Measurements from ENCODE around the gene RARA. TPM values are rescaled to one million over a fixed set of nuclear protein-coding genes. Genes with fewer than 3 reads are reported as not detected.
A peak's percentile ranks its signal among the peaks of the same experiment; 100 is the strongest.
"Not testable (repeated sequence)": the region's sequence is repeated elsewhere in the genome, so short reads cannot be mapped to it uniquely, and the experiment has no call there.

Gene RARA
- total RNA-seq, 1 donor from 2014 or later, result 39.2 TPM

DNA sequence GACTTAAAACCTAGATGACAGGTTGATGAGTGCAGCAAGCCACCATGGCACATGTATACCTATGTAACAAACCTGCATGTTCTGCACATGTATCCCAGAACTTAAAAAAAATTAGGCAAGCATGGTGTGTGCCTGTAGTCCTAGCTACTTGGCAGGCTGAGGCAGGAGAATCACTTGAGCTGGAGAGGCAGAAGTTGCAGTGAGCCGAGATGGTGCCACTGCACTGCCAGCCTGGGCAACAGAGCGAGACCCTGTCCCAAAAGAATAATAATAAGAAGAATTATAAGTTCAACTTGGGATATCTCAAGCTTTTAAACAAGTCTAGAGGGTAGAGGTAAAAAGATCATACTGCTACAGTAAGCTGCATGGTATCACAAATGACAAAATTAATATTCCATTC is 11.5 kb upstream of the RARA start:
- DNase-seq (ENCODE audit: low read depth), result no peak

DNA sequence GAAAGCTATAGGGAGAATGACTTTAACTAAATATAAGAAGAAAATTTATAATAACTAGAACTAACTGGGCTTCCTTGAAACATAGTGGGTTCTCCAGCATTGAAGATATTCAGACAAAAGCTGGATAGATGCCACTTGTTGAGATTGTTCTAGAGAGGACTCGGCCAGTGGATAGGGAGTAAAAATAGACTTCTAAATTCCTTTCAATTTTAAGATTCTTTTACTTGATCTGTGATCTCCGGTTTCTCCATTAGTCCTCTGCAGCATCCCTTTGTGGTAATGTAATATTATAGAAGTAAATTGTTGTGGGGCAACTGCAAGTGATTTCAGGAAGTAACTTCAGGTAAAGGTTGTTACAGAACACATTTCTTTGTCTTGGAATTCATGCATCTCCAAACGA is 10.3 kb upstream of the RARA start:
- DNase-seq (ENCODE audit: low read depth), result peak; percentile 75

DNA sequence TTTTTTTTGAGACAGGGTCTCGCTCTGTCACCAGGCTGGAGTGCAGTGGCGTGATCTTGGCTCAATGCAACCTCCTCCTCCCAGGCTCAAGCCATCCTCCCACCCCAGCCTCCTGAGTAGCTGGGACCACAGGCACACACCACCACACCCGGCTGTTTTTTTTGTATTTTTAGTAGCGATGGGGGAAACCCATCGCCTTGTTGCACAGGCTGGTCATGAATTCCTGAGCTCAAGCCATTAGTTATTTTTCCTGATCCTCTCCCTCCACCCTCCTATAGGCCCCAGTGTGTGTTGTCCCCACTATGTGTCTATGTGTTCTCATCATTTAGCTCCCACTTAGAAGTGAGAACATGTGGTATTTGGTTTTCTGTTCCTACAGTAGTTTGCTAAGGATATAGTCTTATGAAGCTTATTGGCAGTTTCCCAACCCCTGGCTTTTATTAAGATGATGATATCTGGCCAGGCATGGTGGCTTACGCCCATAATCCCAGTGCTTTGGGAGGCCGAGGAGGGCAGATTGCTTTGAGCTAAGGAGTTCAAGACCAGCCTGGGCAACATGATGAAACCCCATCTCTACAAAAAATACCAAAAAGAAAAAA is 9.7 kb upstream of the RARA start:
- DNase-seq (ENCODE audit: low read depth), result peak; percentile 62

DNA sequence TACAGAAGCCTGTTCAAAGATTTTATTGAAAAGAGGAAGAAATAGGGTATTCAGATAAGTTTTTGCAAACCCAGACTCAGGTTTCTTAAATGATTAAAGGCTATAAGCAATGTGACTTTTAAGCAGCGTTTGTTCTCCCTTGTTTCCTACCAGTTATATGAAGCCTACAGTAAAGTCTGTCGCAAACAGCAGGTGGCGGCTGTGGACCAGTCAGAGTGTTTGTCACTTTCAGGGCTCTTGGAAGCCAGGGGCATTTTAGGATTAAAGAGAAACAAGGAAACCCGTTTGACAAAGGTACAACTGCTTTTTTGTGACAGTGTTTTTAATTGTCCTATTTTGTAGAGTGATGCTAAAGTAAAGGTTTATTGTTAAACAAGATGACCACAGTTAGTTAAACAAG is 7.7 kb upstream of the RARA start:
- no peak for DNase-seq (ENCODE audit: low read depth)

DNA sequence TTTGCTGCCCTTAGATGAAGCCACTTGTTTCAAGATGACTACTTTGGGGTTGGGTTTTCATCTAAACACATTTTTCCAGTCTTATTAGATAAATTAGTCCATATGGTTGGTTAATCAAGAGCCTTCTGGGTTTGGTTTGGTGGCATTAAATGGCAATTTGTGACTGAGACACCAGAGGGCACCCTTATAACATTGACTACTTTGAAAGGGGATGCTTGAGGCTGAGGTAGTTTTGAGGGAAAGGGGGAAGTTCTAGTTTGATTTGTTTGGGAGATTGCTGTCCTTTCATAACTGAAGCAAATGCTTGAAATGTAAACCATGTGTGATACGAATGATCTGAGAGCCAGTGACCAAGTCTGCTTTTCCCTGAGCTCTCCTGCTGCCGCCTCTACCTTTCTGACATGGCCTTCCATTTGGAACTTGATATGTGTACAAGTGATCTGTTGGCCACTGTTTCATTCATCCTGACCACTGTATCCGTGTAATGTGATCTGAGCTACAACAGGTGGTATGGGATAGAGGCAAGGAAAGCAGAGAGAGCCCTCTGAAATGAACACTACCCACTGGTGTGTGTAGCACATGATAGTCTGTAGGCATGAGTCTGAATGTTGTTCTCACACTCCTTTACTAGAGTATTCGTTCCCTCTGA is 5.8 kb upstream of the RARA start:
- peak; percentile 94 for DNase-seq (ENCODE audit: low read depth)

DNA sequence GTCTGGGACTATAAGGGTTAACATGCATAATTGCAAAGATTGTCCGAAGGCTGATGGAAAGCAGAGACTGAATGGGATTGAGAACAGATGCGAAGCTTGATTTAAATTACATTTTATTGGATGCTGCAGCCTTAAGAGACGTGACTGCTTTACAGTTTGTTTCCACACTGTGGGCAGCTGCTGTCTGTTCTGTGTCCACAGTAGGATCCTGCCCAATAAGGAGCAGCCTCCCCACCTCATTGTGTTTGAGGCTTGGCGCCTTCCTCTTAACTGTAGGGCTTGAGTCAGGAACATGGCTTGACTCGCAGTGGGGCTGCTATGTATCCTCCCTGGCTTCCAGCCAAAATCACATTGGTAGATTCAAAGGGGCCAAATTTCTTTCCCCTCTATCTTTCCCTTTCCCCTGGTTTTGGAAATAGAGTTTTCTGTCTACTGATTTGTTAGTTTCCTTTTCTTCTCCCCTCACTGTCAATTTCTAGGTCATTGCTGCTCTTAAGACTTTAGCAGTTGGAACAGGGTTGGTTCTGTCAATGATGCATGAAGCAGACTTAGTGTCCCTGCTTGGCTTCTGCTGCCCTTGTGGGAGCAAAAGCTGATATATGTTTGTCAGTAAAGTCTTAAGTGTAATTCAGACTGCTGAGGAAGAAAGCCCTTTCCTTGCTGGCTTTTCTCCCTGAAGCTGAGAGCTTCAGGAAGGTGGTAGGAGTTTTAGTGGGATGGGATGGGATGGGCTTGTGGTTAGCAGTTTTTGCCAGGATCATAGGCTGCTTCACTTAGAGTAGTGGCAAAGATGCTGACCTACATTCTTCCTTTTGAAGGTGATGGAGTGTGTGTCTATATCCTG is 5.0 kb upstream of the RARA start:
- peak; percentile 88 for DNase-seq (ENCODE audit: low read depth)

DNA sequence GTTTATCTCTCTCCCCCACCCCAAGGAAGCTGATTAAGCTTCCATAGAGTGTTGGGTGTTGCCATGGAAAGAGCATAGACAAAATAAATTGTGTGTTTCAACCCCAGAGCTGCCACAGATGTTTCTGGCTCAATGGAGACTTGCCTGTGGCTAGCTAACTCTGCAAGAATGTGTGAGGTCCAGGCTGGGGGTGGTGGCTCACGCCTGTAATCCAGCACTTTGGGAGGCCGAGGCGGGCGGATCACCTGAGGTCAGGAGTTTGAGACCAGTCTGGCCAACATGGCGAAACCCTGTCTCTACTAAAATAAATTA is 4.5 kb upstream of the RARA start:
- peak; percentile 69 for DNase-seq (ENCODE audit: low read depth)

DNA sequence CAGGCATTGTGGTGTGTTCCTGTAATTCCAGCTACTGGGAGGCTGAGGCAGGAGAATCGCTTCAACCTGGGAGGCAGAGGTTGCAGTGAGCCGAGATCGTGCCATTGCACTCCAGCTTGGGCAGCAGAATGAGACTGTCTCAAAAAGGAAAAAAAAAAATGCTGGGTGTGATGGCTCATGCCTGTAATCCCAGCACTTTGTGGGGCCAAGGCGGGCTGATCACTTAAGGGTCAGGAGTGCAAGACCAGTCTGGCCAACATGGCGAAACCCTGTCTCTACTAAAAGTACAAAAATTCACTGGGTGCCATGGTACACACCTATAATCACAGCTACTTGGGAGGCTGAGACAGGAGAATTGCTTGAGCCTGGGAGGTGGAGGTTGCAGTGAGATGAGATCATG is 4.1 kb upstream of the RARA start:
- DNase-seq (ENCODE audit: low read depth), result not testable (repeated sequence)

DNA sequence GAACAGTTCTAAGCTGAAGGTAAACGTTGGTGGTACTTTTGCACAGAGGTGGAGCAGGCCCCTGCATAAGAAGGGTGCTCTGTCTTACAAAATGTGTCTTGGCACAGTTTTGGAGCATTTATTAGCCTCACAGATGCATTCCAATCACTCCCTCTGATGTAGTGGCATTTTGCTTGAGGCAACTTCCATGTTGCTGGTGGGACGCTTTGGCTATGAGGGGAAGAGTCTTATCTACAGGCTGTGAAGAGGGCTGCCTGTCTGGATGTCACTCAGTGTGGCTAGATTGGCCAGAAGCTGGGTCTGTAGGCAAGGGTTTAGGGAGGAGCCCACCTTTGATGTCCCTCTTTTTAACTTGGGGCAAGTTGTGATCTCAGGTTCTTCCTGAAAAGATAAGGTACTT is 2.6 kb upstream of the RARA start:
- DNase-seq (ENCODE audit: low read depth), result no peak

DNA sequence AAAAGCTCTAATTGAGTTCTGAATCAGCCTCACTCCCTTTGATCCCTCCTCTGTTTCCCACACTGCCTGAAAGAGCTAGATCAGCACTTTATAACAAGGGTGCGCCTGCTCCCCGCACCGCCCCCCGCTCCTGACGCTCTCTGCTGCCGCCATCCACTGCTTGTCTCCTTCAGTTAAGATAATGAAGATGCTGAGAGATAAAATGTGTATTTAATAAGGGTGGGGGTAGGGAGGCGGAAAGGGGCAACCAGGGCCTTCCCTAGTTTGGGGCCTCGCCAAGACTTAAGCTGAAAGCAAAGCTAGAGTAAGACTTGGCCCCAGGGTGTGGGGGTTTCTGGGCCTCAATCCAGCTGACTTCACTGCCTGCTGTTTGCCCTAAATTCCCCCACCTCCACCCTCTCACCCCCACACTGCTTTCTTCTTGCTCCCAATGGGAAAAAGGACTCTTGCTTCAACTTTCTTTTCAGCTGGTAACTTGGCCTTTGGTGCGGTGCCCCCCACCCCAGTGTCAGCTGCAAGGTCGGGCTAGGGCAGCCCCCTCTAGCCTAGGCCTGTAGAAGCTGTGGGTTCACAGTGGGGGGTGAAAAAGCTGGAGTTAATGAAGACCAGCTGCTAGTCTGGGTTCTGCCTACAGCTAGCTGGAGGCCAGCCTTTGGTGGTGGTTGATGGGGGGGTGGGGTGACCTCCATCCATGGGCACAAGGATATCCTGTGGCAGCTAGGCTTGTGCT is 1.8 kb upstream of the RARA start:
- peak; percentile 78 for DNase-seq (ENCODE audit: low read depth)

DNA sequence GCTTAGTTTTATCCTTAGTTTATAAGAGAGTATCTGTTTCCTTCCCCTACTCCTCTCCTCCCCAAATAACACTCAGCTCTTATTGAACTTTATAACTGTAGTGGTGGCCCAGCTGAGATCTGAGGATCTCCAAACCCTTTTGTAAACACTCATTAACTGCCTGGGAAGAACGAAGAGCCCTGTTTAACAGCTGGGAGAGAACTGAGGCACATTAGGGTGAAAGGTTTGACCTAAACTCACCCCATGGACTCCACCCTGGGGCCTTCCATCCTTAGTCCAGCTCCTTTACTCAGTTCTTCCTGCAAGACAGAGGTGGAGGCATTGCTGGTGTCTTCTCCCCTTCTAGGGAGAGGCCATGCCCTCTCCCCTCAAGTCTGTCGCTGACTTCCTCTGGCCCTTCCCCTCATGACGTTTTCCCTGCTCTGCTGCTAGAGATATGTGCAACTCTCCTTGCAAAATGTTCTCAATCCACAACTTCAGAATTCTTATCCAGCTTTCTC is 1.2 kb upstream of the RARA start:
- no peak for DNase-seq (ENCODE audit: low read depth)

DNA sequence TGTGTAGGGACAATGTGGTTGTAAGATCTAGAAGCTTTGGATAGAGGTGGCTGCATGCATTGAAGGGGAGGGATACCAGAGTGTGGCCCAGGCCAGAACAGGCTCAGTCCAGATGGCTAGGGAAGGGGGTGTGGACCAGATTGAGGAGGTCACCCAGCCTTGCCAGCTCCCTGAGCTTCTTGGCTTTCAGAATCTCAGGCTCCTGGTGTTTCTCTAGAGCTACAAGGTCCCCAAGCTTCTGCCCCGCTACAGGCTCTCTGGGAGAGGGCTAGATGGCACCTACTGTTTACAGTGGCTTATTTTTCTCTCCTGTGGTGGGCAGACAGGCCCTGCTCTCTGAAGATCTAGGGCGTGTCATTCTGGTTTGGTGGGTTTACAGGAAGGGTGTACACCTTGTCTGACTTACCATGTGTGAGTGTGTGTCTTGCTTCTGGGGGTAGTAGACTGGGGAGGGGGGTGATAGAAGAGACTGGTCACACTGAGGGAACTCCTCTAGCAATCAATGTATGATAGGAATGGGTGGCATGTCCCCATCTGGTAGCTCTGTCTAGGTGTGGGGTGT is 1.1 kb downstream of the RARA start:
- DNase-seq (ENCODE audit: low read depth), result no peak

DNA sequence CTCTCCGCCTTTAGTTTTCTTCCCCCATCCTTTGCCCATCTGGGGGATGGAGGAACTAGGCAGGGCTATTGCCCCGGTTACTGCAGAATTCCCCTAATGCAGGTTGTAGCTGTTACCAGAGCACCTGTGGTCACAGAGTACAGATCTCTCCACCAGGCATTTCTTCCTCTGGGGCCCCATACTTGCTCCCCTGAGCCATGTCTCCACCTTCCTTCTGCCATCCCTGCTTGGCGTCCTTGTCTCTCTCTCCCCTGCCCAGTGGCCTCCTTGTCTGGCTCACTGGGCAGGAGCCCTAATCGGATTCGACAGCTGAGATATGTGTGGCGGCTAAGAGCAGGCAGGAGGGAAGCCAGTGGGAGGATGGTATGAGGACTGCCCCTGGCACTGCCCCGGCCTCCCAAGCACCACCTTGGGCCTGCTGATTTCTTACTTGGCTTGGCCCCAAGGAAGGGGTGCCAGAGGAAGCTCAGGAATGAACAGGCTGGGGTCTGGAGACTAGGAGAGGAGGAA is 2.0 kb downstream of the RARA start:
- DNase-seq (ENCODE audit: low read depth), result peak; percentile 76

DNA sequence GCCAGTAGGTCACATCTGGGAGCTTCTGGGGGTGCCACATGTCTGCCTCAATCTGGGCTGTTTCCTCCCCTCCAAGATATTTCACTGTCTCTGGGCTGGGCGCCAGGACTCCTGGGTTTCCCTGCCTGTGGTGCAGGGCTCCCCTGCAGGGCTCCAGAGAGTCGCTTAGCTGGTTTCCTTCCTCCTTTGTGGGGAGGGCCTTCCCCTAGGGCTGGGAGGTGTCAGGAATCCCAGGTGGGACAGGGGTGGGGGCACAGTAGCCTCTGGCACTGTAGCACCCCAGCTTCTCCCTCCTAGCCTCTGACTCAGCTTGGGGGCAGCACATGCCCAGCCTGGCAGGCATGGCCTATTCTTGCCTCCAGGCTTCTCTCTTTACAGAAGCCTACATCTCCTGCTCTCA is 2.6 kb downstream of the RARA start:
- DNase-seq (ENCODE audit: low read depth), result peak; percentile 83

DNA sequence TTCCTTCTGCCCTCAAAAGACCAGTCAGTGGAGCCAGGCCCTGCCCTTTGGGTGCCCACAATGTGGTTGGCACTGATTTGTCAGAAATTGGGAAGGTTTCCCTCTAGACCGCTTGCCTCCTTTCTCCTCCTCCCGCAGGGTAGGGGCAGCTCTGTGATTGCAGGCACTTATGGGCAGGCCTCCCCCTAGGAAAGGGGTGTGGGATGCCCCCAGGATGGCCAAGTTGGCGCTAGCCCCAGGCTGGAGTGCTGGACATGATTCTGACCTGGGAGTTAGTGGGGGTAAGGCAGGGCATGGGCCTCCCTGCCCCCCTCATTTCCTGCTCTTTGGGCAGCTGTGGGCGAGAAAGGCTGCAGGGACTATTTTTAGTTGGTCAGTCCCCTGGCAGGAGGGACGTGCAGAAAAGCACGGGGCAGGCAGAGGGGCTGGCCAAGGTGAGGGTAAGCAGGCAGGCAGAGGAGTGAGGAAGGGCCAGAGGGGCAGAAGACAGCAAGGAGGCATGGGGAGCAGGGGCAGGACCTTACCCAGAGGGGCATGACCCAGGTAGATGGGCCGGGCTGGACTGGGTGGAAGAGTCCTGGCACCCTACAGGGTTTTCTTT is 3.3 kb downstream of the RARA start:
- peak; percentile 88 for DNase-seq (ENCODE audit: low read depth)

DNA sequence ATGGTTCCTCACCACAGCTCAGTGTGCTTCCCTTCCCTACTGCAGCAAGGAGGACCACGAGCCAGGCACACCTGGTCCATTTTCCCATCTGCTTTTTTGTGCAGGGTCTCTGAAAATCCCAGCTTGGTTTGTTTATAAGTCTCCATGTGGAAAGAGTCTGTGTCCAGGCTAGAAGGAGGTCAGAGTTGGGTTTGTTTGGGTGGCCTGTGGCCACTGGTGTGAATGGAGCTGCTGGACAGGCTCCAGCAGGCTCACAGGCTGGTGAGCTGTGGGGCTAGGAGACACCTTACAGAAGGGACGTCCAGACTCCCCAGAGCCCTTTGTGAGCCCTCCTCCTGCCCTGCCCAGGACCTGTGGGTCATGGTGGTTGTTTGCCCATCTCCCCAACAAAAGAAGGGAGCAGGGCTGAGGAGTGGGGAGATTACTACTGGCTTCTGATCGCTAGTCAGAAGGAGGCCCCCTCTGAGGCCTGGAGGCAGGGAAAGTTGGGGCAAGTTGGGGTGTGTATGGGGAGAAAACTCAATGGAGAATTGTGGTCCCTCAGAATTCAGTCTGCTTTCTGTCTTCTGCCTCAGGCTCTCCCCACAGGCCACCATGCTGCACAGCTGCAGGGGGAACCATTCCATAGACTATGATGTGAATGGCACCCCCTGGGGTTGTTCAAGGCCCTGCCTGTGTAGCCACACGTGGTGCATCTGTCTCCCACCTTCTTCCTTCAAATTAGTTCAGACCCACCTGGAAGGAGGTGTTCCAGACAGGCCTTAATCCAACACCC is 4.1 kb downstream of the RARA start:
- peak; percentile 70 for DNase-seq (ENCODE audit: low read depth)

DNA sequence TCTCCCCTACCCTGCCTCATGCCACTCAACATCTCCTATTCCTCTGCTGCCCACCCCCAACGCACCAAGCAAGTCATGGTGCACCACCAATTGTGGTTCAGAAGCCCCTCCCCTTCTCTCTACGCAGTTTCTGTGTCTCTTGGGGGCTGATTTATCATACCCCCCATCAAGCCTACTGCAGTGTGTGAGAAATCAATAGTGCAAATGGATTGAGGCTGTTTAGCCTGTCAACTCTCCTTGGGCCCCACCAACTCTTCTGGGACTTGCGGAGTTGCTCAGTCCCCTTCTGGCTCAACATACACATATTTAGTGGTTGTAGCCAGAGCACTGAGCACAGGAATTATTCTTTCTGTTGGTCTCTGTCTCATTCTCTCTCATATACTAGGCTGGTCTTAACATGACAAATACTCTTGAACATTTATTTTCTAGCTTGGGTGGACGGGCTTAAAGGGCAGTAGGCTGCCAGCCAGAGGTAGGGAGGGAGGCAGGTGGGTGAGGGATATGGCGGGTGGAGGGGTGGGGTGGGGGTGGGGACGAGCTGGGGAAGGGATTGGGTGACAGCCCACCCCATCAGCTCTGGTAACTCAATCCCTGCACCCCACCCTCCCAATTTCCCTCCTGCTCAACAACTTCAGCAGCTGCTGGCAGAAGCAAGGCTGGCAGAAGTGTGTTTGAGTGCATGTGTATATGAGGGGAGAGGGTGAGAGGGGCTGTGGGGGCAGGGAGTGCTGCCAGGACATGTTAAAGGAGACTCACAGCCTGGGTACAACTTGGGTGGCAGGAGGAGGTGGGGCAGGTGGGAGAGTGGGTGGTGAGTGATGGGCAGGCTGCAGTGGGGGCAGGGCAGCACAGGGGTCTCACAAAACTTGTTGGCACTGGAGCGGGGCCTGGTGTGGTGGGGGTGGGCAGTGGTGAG is 4.9 kb downstream of the RARA start:
- DNase-seq (ENCODE audit: low read depth), result peak; percentile 65

DNA sequence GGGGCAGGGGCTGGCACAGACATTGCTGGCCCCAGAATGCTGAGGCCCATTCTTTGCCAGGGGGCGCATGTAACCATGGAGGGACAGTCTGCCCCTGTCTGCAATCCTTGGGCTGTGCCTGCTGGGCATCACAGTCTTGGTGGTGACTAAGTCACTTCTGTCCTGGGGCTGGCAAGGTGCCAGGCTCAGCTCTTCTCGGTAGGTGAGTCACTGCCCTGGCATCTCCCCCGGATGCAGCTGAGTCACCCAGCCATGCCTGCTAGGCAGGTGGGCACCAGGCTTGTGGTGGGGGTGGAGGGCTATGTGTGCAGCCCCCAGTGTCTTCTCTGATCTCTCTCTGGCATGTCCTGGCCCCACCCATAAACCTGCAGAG is 5.6 kb downstream of the RARA start:
- peak; percentile 97 for DNase-seq (ENCODE audit: low read depth)

DNA sequence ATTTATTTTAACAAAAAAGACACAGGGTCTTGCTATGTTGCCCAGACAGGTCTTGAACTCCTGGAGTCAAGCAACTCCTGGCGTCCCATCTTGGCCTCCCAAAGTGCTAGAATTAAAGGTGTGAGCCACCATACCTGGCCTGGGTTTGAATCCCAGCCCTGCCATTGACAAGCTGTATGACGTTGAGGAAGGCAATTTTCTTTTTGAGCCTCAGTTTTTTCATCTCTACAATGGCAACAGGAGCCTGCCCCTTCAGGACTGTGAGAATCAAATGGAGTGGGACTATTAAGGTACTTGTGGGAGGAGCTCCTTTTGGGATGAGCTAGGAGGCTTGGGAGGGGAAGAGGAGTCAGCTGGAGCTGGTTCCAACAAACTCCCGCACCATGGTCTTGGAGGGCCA is 6.2 kb downstream of the RARA start:
- DNase-seq (ENCODE audit: low read depth), result no peak

Data from myocyte (in vitro differentiated cells).